ENCODE data around the gene PRDM12. TPM values are rescaled to one million over a fixed set of nuclear protein-coding genes. Genes with fewer than 3 reads are reported as not detected.
A peak's percentile ranks its signal among the peaks of the same experiment; 100 is the strongest.

PRDM12 gene
- total RNA-seq, 4 donors from 2014 or later, result not detected

- no peaks in the 10 kb centered on the region for H3K9me3 ChIP-seq
- TF ChIP-seq CTCF (IDR thresholded peaks at IDR 0.05) (no peak), POLR2A (IDR thresholded peaks at IDR 0.05) (no peak)
- no peak for DNase-seq
- intact Hi-C loops (cut with DNase I; ENCODE audit: low total_unique reads), result no loop called here
- no peaks in the 10 kb centered on the region for H3K36me3 ChIP-seq
- no peaks in the 10 kb centered on the region for H3K4me1 ChIP-seq
- no peak overlapping the region for H3K27ac ChIP-seq
- no peak overlapping the region for H3K4me3 ChIP-seq
- no peaks in the 10 kb centered on the region for H3K27me3 ChIP-seq
Observed at GRCh38 chr9:130675396-130675795, 11.0 kb downstream of the PRDM12 start.

DNA sequence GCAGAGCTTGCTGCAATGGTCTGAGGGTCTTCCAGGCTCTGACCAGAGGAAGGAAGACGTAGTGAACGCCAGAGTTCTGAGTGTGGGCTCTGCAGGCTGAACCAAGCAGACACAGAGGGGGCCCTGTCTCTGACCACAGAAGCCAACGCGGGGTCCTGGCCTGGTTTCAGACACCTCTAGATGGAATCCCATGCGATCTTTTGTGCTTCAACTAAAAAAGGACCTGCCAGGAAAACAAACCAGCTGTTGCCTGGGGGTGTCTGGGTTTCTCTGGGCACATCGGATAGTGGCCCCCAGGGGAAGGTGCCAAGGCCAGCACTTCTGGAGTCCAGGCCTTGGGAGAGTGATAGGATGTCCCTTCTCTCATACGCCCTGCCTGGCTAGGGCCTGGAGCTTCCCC lies 12.9 kb downstream of the PRDM12 start:
- H3K36me3 ChIP-seq, result no peaks in the 10 kb centered on the region
- H3K9me3 ChIP-seq, result no peaks in the 10 kb centered on the region
- H3K27ac ChIP-seq, result no peak overlapping the region
- no peaks in the 10 kb centered on the region for H3K27me3 ChIP-seq
- no peak overlapping the region for H3K4me3 ChIP-seq
- intact Hi-C loops (cut with DNase I; ENCODE audit: low total_unique reads), result no loop called here
- DNase-seq, result no peak
- peaks cover 0 to 5% of the 10 kb centered on the region in 2 donors for H3K4me1 ChIP-seq
- TF ChIP-seq POLR2A (IDR thresholded peaks at IDR 0.05) (no peak), CTCF (IDR thresholded peaks at IDR 0.05) (no peak)

DNA sequence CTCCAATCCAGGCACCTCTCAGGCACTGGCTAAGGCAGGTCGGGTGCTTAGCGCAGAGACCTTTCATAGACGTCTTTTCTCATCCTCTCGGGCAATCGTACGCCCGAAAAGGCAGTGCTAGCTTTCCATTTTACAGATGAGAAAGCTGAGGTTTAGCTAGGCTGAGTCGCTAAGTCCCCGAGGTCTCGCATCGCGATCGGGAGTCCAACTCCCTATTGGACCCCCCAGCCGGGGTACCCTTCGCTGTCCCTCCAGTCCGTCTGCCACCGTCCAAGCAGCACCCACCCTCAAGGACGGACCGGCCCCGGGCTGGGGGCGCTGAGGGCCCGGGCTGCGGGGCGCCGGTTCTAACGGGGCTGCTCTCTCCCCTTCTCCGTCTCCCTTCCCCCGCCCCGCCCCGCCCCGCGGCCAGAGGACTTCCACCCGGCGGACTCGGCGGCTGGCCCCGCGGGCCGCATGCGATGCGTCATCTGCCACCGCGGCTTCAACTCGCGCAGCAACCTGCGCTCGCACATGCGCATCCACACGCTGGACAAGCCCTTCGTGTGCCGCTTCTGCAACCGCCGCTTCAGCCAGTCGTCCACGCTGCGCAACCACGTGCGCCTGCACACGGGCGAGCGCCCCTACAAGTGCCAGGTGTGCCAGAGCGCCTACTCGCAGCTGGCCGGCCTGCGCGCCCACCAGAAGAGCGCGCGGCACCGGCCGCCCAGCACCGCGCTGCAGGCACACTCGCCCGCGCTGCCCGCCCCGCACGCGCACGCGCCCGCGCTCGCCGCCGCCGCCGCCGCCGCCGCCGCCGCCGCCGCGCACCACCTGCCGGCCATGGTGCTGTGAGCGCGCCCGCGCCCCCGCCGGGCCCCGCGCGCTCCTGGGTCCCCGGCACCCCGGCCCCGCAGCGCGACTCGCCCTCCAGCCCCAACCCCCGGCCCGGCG lies 16.7 kb downstream of the PRDM12 start:
- Histone ChIP-seq H3K4me1 (peaks cover 0 to 5% of the 10 kb centered on the region in 2 donors), H3K9me3 (no peaks in the 10 kb centered on the region), H3K4me3 (peak overlapping the region; percentile 28 to 50), H3K27ac (no peak overlapping the region), H3K27me3 (no peaks in the 10 kb centered on the region), H3K36me3 (no peaks in the 10 kb centered on the region)
- TF ChIP-seq CTCF (IDR thresholded peaks at IDR 0.05) (no peak), POLR2A (IDR thresholded peaks at IDR 0.05) (no peak)
- DNase-seq, result peak; percentile 58 to 70
- intact Hi-C loops (cut with DNase I; ENCODE audit: low total_unique reads), result loop anchor here (5.0 kb wide), 1 partner anchor 219 kb away; no protein-coding TSS in a partner anchor

- TF ChIP-seq POLR2A (IDR thresholded peaks at IDR 0.05) (no peak), CTCF (IDR thresholded peaks at IDR 0.05) (no peak)
- H3K4me3 ChIP-seq, result peak overlapping the region; percentile 15 to 50
- H3K27ac ChIP-seq, result no peak overlapping the region
- H3K36me3 ChIP-seq, result no peaks in the 10 kb centered on the region
- no peak for DNase-seq
- no peaks in the 10 kb centered on the region for H3K27me3 ChIP-seq
- intact Hi-C loops (cut with DNase I; ENCODE audit: low total_unique reads), result loop anchor here (5.0 kb wide), 1 partner anchor 220 kb away; no protein-coding TSS in a partner anchor
- H3K4me1 ChIP-seq, result peaks cover 0 to 5% of the 10 kb centered on the region in 2 donors
- H3K9me3 ChIP-seq, result no peaks in the 10 kb centered on the region
Observed at GRCh38 chr9:130681769-130682420, 17.5 kb downstream of the PRDM12 start.

Data from uterus (tissue), 4 donors.